ENCODE measurements around the gene UBE2E1. TPM values are rescaled to one million over a fixed set of nuclear protein-coding genes. Genes with fewer than 3 reads are reported as not detected.

The UBE2E1 gene
- polyA plus RNA-seq (ENCODE audit: insufficient read length in 12 of 12) = 100 to 1,000 TPM in 5 of 12 donors, 10 to 100 TPM in 6, not detected in 1; 76.4 to 112 (median 96.6) TPM
- long read RNA-seq, donor 1, transcript UBE2E1-201 (6 exons, 1,511 nt) = major isoform, 38 of 54 reads
- long read RNA-seq, donor 1, partial matches to known transcripts = 13 of 54 reads
- long read RNA-seq, donor 1, other reads (novel, unspliced or antisense) = 0 of 54 reads
- long read RNA-seq, donor 2, transcript UBE2E1-201 (6 exons, 1,511 nt) = major isoform, 39 of 48 reads
- long read RNA-seq, donor 2, partial matches to known transcripts = 5 of 48 reads
- long read RNA-seq, donor 2, other reads (novel, unspliced or antisense) = 0 of 48 reads
- long read RNA-seq, donor 3, transcript UBE2E1-201 (6 exons, 1,511 nt) = major isoform, 20 of 21 reads
- long read RNA-seq, donor 3, partial matches to known transcripts = 0 of 21 reads
- long read RNA-seq, donor 3, other reads (novel, unspliced or antisense) = 0 of 21 reads
- long read RNA-seq, donor 4, transcript UBE2E1-201 (6 exons, 1,511 nt) = major isoform, 14 of 14 reads
- long read RNA-seq, donor 4, partial matches to known transcripts = 0 of 14 reads
- long read RNA-seq, donor 4, other reads (novel, unspliced or antisense) = 0 of 14 reads
- long read RNA-seq, donor 5, transcript UBE2E1-201 (6 exons, 1,511 nt) = major isoform, 41 of 49 reads
- long read RNA-seq, donor 5, partial matches to known transcripts = 6 of 49 reads
- long read RNA-seq, donor 5, other reads (novel, unspliced or antisense) = 0 of 49 reads
- long read RNA-seq, donor 6, transcript UBE2E1-201 (6 exons, 1,511 nt) = major isoform, 19 of 21 reads
- long read RNA-seq, donor 6, partial matches to known transcripts = 0 of 21 reads
- long read RNA-seq, donor 6, other reads (novel, unspliced or antisense) = 0 of 21 reads
- long read RNA-seq, donor 7, transcript UBE2E1-201 (6 exons, 1,511 nt) = major isoform, 19 of 24 reads
- long read RNA-seq, donor 7, partial matches to known transcripts = 5 of 24 reads
- long read RNA-seq, donor 7, other reads (novel, unspliced or antisense) = 0 of 24 reads
- long read RNA-seq, donor 8, transcript UBE2E1-201 (6 exons, 1,511 nt) = major isoform, 23 of 27 reads
- long read RNA-seq, donor 8, partial matches to known transcripts = 0 of 27 reads
- long read RNA-seq, donor 8, other reads (novel, unspliced or antisense) = 0 of 27 reads
- long read RNA-seq, donor 9, transcript UBE2E1-201 (6 exons, 1,511 nt) = major isoform, 18 of 31 reads
- long read RNA-seq, donor 9, partial matches to known transcripts = 9 of 31 reads
- long read RNA-seq, donor 9, other reads (novel, unspliced or antisense) = 0 of 31 reads
- long read RNA-seq, donor 10, transcript UBE2E1-201 (6 exons, 1,511 nt) = major isoform, 20 of 30 reads
- long read RNA-seq, donor 10, partial matches to known transcripts = 5 of 30 reads
- long read RNA-seq, donor 10, other reads (novel, unspliced or antisense) = 0 of 30 reads
- long read RNA-seq, donor 11, transcript UBE2E1-201 (6 exons, 1,511 nt) = major isoform, 22 of 52 reads
- long read RNA-seq, donor 11, partial matches to known transcripts = 25 of 52 reads
- long read RNA-seq, donor 11, other reads (novel, unspliced or antisense) = 0 of 52 reads

DNA sequence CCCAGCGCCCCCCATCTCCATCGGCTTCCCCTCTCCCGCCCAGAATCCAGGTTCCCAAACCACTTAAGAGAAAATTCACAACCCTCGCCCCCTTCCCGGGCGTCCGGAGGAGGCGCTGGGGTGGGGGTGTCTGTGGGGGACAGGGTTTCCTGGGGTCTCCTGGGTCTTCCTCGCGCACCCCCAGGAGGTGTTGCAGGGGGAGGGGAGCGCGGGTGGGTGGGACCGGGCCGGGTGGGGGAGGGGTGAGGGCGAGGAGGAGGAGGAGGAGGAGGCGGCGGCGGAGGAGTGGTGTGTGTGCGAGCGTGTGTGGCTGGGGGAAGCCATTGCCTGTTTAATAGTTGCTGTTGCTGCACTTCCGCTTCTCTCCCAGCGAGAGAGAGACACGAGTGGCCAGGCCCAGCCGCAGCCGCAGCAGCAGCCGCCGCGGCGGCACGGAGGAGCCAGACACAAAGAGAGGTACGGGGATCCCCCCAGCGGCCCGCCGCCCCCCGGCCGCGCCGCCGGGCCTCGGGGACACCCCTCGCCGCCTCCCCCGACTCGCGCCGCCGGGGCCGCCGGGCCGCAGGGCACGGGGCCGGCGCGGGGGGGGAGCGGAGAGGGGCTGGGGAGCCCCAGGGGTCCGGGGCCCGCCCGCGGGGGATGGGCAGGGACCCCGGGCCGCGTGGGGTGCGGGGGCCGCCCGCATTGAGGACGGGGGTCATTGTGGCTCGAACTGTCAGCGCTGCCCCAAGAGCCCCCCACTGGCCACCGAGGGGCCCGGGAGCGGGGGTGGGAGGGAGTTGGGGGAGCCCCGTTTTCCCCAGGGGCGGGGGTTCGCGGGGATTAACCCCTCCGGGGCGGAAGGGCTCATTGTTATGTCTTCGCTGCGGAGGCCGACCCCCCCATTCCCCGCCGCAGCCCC lies at the start of gene UBE2E1:
Gene UBE2E1 (plus strand): TSS at position 323 of the 901 bp plus-strand sequence. CDS start 1,315 bp downstream, outside the sequence.
- DNase-seq = peak; percentile 68

DNA sequence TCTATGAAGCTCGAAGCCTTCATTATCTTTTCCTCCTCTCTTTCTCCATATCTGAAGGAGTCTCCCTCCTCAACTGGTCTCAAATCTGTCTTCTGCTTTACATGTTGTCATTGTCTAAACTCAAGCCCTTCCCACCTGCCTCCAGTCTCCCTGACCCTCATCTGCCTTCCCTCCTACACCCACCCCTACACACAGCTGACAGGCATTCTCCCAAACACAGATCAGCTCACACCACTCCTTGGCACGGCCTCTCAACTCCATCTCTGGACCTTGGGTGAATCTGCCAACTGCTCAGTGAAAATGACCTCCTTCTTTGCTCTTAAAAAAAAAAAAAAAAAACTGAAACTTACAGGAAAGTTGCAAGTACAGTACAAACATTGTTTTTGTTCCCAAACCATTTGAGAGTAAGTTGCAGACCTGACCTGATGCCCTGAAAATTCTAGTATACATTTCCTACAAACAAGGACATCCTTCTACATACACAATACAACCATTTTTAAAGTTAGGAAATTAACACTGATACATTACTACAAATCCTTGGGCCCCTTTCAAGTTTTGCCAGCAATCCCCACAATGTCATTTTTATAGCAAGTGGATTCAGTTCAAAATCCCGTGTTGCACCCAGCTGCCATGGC lies 49.4 kb upstream of the UBE2E1 start:
- DNase-seq = no peak

DNA sequence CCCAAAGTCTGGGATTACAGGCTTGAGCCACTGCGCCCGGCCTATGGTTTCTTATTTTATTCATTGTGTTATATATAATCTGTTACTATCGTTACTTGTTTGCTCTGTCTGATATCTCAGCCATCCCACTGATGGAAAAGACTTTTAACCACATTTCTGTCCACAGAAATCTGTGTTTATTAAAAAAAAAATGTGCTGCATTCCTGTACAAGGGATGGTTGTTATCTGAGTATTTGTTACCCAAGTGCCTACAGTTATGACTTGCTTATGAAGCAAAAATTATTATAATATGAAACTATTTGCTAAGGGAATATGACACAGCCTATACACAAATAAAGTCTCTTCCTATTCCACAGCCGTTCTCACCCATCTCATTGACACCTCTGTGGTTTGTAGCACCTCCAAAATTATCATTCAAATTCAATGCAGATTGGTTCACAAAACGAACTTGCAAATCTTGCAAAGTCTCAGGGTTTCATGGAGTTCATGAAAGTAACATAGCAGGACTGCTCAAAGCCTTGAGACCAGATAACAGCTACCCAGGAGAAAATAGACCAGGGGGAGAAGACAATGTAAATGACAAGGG lies 47.4 kb upstream of the UBE2E1 start:
- no peak for DNase-seq

DNA sequence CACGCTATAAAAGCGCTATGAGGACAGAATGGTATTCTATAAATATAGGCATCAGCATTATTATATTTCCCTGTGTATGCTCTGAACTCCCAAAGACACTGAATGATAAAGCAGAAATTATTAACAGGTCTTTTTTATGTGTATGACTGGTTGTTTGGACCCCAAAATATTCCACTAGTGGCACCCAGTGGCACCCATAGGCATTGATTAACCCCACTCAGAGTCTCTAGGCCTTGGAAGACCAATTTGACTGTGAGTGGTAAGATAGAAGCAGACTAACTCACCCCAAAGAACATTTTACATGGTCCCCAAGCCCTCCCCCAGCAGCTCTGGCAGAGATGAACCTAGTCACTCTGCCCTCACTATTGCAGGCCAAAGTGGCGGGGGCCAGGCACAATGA lies 45.4 kb upstream of the UBE2E1 start:
- no peak for DNase-seq

DNA sequence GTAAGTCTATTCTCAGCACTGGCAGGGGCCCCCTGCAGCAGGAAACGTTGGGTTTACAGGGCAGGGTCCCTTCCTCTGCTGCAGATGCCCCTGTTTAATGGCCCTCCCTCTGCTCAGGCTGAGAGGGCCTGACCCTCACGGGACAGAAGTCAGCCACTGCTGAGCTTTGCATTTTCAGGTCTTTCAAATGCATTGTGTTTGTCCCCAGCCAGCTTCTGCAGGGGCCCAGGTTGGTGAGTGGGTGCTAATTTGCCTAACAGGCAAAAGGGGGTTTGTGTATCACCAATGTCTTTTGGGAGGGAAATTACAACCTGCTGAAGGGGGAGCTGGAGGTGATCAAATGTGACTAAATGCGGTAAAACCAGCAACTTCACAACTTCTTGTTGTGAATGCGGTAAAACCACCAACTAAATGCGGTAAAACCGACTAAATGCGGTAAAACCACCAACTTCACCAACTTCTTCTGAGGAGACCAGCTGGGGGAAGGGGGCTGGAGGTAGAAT lies 44.8 kb upstream of the UBE2E1 start:
- no peak for DNase-seq

DNA sequence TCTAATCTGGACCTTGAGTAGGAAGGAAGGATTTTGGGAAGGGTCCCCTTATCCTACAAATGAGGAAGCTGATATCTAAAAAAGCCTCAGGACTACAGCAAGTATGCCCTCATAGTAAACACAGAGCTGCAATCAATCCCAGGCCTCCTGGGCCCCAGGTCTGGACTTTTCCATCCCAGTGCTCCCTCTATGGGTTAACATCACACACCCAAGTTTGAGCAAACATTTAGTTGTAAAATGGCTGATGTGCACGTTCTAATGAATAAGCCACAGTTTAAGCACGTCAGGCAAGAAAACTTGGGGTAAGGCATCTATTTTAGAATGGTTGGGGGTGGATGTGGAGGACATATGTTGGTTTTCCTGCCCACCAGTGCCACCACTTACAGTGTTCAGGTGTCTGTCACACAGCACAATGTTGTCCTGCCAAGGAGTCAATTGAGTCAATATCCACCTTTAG lies 44.3 kb upstream of the UBE2E1 start:
- DNase-seq = no peak

DNA sequence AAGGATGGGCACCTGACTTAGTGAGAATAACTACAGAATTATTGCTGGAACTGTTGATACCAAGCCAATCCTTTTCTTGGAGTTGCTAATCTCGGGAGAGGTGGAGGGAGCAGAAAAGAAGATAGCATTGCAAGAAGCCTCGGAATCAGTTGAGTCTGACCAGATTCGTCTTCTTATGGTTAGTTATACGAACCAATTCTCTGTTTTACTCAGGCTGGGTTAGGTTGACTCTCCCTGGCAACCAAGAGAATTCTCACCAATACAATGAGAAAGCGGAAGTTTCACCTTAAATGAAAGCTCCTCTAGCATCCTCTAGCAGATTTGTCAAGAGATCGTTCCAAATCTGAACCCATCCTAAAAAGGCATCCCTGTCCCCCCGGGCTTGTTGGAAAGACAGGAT lies 43.5 kb upstream of the UBE2E1 start:
- DNase-seq = no peak

DNA sequence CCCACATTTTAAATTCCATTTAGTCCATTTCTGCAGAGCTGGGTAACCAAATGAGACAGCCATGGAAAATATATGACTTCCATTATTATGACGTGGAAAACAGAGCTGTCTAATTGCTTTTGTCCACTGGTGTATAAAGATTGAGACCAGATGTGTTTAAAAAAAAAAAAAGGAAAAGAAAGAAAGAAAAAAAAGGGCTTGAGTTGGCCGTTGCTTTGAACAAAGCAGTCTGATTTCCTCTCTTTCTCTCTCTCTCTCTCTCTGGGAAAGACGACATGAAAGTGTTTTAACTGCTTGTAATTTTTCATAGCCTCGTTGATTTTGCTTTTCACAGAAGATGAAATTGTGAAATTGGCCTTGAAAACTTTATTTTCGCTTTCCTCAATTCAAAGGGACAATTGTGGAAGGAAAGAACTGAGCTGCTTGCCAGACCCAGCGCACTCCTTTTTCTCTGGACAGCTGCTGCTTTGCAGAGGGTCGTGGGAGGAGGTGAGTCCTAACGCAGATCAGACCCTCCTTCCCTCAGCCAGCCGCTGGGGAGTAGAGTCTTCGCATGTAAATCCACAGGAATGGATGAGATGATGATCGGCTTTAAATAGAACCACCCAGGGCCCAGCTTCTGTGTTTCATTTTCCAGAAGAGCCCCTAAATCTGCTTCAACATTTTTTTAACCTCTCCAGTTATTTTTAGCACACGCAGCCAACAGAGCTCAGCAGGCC lies 42.8 kb upstream of the UBE2E1 start:
- peak; percentile 82 for DNase-seq

DNA sequence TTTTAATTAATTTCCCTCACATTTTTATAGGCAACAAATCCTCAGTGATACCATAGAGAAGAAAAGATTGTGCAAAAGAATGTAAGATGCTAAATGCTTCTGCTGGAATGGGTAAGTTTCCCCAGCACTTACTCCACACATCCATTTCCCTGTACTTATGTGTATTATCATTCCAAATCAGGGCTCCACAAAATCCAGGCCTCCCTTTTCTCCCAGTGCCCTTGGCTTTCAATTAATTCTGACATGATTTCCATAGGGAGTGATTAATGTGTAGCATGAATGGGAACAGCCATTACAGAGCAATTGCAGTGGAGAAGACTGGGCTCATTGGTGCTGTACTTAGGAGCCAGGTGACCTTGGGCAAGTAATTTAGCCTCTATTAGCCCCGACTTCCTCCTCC lies 41.3 kb upstream of the UBE2E1 start:
- no peak for DNase-seq

DNA sequence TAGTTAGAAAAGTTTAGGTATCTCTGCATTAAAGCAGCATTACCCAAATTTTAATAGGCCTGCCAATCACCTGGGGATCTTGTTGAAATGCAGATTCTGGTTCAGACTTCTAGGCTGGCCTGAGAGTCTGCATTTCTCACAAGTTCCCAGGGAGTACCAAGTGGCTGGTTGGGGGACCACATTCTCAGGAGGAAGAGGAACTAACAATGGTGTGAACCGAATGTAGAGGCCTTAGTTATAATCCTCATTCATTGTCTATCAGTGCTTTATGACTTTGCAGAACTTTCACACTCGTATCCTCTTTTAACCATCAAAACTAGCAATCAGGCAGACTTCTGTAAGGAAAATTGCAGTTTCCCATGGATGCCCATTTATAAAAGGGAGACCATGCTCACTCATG lies 38.2 kb upstream of the UBE2E1 start:
- no peak for DNase-seq

DNA sequence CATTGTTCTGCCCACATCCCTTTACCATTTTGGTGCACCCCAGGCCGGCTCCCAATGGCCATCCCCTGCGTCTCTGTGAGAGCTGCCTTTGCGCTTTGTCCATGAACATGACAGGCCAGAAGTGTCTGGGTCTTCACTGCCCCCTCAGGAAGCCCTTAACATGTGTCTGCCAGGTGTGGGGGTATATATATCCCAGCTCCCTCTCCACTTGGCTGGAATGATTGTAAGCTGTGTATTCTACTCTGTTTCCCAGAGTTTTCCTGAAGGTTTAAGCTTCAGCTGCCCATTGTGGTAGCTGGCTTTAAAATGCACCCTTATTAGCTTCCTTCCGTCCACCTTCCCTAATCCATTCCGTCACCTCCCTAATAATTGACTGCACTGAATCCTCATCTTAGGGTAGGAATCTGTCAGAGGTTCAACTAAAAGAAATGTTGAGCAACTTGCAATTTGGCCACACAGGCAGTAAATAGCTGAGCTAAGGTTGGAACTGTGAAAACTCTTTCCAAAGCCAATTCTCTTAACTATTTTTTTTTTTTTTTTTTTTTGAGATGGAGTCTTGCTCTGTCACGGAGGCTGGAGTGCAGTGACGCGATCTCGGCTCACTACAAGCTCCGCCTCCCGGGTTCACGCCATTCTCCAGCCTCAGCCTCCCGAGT lies 30.4 kb upstream of the UBE2E1 start:
- DNase-seq = no peak

DNA sequence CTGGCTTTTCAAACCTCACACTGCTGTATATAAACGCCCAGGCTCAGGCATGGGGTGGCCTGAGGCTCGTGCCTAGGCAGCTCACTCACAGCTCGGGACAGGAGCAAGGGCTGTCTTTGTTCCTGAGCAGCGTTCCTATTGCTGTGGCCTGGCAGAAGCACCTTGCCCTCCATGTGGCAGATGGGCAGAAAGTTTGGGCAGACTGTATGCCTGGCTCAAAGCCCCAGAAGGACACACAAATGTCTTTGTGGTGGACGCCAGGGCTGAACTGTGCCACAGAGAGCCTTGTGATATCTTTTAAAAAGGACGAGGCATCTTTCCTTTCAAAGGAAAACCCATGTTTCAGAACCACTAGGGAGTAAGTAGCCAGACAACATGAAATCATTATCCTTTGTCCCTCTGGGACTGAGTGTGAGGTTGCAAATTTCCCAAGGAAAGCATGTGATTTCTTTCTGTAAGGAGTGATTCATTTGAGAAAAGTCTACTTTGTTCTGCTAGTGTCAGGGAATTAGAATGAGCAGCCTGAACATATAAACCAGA lies 29.3 kb upstream of the UBE2E1 start:
- no peak for DNase-seq

DNA sequence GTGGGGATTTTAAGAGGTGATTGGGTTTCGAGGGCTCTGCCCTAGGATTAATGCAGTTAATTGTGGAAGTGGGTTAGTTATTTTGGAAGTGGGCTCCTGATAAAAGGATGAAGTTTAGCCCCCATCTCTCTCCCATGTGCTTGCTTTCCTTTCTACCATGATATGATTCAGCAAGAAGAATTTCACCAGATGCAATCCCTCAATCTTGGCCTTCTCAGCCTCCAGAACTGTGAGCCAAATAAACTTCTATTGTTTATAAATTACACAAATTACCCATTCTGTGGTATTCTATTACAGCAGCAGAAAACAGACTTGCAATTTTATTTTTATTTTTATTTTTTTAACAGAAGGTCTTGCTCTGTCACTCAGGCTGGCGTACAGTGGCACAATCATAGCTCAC lies 27.3 kb upstream of the UBE2E1 start:
- DNase-seq = no peak

DNA sequence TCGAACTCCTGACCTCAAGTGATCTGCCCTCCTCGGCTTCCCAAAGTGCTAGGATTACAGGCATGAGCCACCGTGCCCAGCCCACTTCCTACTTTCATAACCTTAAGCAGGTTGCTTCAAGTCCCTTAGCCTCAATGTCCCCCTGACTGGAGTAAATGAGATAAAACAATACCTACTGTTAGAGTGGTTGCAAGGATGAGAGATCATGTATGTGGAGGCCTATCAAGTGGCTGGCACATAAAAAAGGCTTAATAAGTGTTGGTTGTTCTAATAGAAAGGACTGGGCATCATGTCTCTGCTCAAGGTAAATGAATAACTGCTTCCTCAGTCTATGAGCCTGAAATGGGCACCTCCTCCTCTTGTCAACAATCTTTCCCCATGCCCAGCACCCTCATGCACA lies 25.9 kb upstream of the UBE2E1 start:
- no peak for DNase-seq

DNA sequence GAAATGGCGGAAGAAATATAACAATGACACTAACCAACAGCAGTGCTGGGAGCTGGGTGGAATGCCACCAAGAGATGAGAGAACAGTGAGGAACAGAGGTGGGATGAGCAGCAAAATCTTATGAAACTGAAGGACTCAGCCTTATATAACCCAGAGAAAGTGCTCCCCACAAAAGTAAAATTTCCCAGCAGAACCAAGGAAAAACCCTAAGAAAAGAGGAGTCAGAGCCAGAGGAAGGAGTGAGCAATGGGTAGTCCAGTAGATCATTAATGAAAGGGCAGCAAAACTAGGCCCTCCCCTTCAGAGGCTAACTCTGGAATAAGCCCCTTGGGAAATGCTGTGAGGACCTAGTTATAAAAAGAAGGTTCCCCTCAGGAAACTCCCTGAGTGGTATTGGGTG lies 24.7 kb upstream of the UBE2E1 start:
- no peak for DNase-seq

DNA sequence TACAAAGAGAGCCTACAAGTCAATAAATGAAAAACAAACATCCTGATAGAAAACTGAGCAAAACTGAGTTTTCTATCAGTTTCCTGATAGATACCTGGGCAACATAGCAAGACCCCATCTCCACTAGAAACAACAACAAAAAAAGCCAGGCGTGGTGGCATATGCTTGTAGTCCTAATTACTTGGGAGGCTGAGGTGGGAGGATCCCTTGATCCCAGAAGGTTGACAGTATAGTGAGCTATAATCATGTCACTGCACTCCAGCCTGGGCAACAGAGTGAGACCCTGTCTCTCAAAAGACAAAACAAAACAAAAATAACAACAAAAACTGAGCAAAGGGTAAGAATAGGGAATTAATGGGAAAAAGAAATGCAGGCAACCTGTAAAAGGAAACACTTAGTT lies 23.9 kb upstream of the UBE2E1 start:
- no peak for DNase-seq

DNA sequence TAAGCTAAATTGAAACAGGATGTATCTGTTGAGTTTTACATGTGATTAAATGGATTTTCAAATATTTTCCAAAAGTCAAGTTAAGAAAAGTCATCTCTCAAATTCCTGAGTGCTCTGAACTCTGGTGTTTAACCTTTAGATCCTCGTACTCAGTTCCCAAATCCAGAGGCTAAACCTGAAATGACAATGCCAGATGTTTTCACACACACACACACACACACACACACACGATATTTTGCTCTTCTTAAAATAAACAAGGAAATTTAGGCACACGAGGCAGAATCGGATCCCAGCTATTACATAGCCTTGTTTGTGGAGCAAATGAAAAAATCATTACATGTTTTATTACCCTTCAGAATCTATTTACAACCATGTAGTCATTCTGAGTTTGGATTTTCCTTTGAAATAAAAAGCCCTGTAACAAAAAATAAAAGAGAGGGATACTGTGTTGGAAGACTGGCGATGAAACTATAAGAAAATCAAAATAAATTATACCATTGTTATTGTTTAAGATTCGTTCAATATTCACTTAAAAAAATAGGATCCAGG lies 20.6 kb upstream of the UBE2E1 start:
- DNase-seq = no peak
